ENCODE data around the gene SEL1L3. TPM values are rescaled to one million over a fixed set of nuclear protein-coding genes. Genes with fewer than 3 reads are reported as not detected.

Gene SEL1L3
- total and polyA plus RNA-seq, 7 donors, result 3.5 to 65.6 (median 8.1) TPM

- H3K27me3 ChIP-seq, result no peaks in the 10 kb centered on the region
- H3K27ac ChIP-seq, result no peak overlapping the region
- intact Hi-C loops (cut with DNase I), result no loop called here
- TF ChIP-seq POLR2A (IDR thresholded peaks at IDR 0.05), result no peak
- TF ChIP-seq, protein P1, sequence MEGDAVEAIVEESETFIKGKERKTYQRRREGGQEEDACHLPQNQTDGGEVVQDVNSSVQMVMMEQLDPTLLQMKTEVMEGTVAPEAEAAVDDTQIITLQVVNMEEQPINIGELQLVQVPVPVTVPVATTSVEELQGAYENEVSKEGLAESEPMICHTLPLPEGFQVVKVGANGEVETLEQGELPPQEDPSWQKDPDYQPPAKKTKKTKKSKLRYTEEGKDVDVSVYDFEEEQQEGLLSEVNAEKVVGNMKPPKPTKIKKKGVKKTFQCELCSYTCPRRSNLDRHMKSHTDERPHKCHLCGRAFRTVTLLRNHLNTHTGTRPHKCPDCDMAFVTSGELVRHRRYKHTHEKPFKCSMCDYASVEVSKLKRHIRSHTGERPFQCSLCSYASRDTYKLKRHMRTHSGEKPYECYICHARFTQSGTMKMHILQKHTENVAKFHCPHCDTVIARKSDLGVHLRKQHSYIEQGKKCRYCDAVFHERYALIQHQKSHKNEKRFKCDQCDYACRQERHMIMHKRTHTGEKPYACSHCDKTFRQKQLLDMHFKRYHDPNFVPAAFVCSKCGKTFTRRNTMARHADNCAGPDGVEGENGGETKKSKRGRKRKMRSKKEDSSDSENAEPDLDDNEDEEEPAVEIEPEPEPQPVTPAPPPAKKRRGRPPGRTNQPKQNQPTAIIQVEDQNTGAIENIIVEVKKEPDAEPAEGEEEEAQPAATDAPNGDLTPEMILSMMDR (IDR thresholded peaks at IDR 0.05), result no peak
- no peak for TF ChIP-seq EP300 (IDR thresholded peaks at IDR 0.05)
- TF ChIP-seq POLR2AphosphoS5 (IDR thresholded peaks at IDR 0.05), result no peak
- 92 to 93% methylated on average over 4 of the region's 4 CpGs for WGBS, 2 donors
- no peak overlapping the region for H3K4me3 ChIP-seq
- H3K9me3 ChIP-seq, result no peaks in the 10 kb centered on the region
- H3K36me3 ChIP-seq, result no peaks in the 10 kb centered on the region
- no peak for DNase-seq
- H3K4me1 ChIP-seq, result no peaks in the 10 kb centered on the region
Measured at GRCh38 chr4:25837107-25837506, 25.7 kb downstream of the SEL1L3 start.

DNA sequence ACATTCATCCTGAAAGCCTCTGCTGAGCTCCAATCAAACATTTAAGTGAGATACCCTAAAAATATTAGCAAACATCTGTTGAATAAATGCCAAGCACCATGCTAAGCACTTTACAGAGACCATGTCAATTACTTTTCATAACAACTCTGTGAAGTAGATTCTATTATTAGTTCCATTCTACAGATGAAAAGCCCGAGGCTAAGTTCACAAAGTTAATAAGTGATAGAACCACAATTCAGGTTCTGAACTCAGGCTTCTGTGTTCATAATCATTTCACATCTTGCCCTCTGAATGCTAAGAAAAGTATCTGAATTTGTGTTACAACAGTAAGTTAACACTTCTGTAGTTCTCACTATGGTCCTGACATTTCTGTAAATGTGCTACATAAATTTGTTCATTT is 27.4 kb downstream of the SEL1L3 start:
- no peak for DNase-seq
- 69 to 81% methylated on average over 1 of the region's 1 CpG for WGBS, 2 donors
- no peaks in the 10 kb centered on the region for H3K36me3 ChIP-seq
- H3K27me3 ChIP-seq, result no peaks in the 10 kb centered on the region
- TF ChIP-seq, protein P1 (IDR thresholded peaks at IDR 0.05), result no peak
- TF ChIP-seq POLR2AphosphoS5 (IDR thresholded peaks at IDR 0.05) (no peak), EP300 (IDR thresholded peaks at IDR 0.05) (no peak), POLR2A (IDR thresholded peaks at IDR 0.05) (no peak)
- no peaks in the 10 kb centered on the region for H3K4me1 ChIP-seq
- intact Hi-C loops (cut with DNase I), result no loop called here
- no peak overlapping the region for H3K4me3 ChIP-seq
- no peaks in the 10 kb centered on the region for H3K9me3 ChIP-seq
- H3K27ac ChIP-seq, result no peak overlapping the region

DNA sequence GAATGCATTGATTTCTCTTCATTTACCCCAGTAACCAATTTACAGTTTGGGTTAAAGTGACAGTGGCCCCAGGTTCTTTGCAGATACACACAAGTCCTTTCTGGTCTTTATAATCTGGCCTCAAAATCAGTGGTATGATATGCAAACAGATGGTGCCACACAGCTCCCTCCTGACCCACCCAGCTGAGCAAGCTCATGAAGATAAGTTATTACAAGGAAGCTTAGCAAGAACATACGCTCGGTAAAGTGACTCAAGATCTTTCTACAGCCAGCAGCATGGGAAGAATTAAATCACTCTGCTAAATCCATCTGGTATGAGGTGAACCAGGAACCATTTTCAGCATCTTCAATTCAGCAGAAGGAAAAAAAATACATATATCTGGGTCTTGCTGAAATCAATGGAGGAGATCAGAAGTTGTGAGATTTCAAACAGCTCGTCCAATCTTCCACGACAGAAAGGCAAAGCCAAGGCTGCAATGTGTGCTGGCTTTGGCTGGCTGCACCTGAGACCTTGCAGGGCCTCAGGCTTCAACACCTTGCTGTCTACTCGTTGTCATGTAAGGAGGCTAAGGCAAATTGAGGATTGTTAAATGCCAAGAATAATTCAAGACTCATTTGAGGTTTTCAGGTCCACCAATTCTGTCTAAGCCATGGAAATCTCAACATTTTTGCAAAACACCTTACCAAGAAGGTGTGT is 28.2 kb downstream of the SEL1L3 start:
- Histone ChIP-seq H3K4me1 (no peaks in the 10 kb centered on the region), H3K36me3 (no peaks in the 10 kb centered on the region), H3K4me3 (no peak overlapping the region), H3K27ac (no peak overlapping the region), H3K9me3 (no peaks in the 10 kb centered on the region), H3K27me3 (no peaks in the 10 kb centered on the region)
- TF ChIP-seq POLR2AphosphoS5 (IDR thresholded peaks at IDR 0.05) (no peak), POLR2A (IDR thresholded peaks at IDR 0.05) (no peak), EP300 (IDR thresholded peaks at IDR 0.05) (no peak)
- TF ChIP-seq, protein P1 (IDR thresholded peaks at IDR 0.05), result no peak
- DNase-seq, result no peak
- 46 to 79% methylated on average over 5 of the region's 5 CpGs for WGBS, 2 donors
- intact Hi-C loops (cut with DNase I), result no loop called here

DNA sequence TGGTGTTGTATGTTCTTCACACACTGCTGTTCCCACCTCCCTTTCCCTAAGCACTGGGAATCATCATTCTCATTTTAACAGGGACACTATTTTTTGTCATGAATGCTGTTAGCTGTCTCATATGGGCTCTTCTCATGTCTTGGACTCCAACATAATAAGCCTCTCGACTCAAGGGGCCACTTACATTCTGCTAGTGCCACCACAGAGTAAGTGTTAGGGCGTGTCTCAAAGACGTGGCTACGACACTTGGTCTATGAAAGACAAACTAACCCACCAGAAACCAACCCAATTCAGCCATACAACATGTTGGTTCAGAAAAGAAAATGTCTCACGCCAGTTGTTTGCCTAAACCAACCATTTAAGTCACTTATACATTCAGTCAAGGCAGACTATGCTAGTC is 32.2 kb downstream of the SEL1L3 start:
- no peak for DNase-seq
- 92 to 97% methylated on average over 5 of the region's 5 CpGs for WGBS, 2 donors
- Histone ChIP-seq H3K4me1 (no peaks in the 10 kb centered on the region), H3K9me3 (no peaks in the 10 kb centered on the region), H3K36me3 (no peaks in the 10 kb centered on the region), H3K27ac (no peak overlapping the region), H3K27me3 (no peaks in the 10 kb centered on the region), H3K4me3 (no peak overlapping the region)
- TF ChIP-seq POLR2A (IDR thresholded peaks at IDR 0.05) (no peak), EP300 (IDR thresholded peaks at IDR 0.05) (no peak), POLR2AphosphoS5 (IDR thresholded peaks at IDR 0.05) (no peak)
- TF ChIP-seq, protein P1 (IDR thresholded peaks at IDR 0.05), result no peak
- intact Hi-C loops (cut with DNase I), result no loop called here

DNA sequence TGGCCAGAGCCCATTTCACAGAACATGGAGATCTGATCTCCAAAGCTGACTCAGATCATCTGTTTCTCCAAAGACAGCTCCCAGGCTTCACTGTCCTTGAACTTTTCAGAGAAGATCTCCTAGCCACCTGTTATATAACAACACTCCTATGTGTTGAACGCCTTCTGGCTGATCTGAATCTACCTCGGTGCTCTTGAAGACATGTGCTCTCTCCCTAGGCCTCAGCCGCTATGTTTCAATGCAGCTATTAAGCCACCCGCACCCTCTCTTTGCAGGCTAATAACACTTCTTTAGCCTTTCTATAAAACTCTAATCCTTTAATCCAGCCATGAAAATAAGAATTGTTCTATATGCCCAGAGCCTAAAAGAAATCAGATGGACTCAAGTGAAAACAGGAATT is 34.9 kb downstream of the SEL1L3 start:
- Histone ChIP-seq H3K4me1 (no peaks in the 10 kb centered on the region), H3K27me3 (no peaks in the 10 kb centered on the region), H3K36me3 (no peaks in the 10 kb centered on the region), H3K27ac (no peak overlapping the region), H3K4me3 (no peak overlapping the region), H3K9me3 (no peaks in the 10 kb centered on the region)
- intact Hi-C loops (cut with DNase I), result no loop called here
- WGBS, 2 donors, result 93 to 97% methylated on average over 4 of the region's 4 CpGs
- TF ChIP-seq POLR2AphosphoS5 (IDR thresholded peaks at IDR 0.05) (no peak), EP300 (IDR thresholded peaks at IDR 0.05) (no peak), POLR2A (IDR thresholded peaks at IDR 0.05) (no peak)
- TF ChIP-seq, protein P1 (IDR thresholded peaks at IDR 0.05), result no peak
- DNase-seq, result no peak

Measured in sigmoid colon (tissue), 7 donors.